ENCODE data around the gene EFTUD2. TPM values are rescaled to one million over a fixed set of nuclear protein-coding genes. Genes with fewer than 3 reads are reported as not detected.

Gene EFTUD2
- total and polyA plus RNA-seq, 2 donors (not counting 1 experiment from before 2014, with no cell fraction given), result 43.2 to 133 TPM

GRCh38 chr17:44844390-44844830 lies 54.8 kb downstream of the EFTUD2 start:
- Histone ChIP-seq H3K4me3 (ENCODE audit: control extremely low read depth in 1 of 5, extremely low read depth in 1 of 5, insufficient read depth in 1 of 5, low read depth in 2 of 5, low read length in 4 of 5) (no peak overlapping the region), H3K9me3 (ENCODE audit: control extremely low read depth in 1 of 3, control insufficient read depth in 2 of 3, insufficient read depth in 1 of 3, low read length in 2 of 3) (no peaks in the 10 kb centered on the region), H3K27me3 (replicated peaks in 1 of 4; ENCODE audit: control extremely low read depth in 1 of 4, control insufficient read depth in 3 of 4, insufficient read depth in 4 of 4, low read length in 3 of 4) (no peaks in the 10 kb centered on the region), H3K36me3 (replicated peaks in 1 of 2; ENCODE audit: control extremely low read depth in 1 of 2, control insufficient read depth in 1 of 2, extremely low read depth in 1 of 2, insufficient read depth in 2 of 2, low read length in 1 of 2) (no peaks in the 10 kb centered on the region), H3K27ac (ENCODE audit: low read length in 2 of 2) (no peak overlapping the region), H4K20me1 (ENCODE audit: control insufficient read depth, insufficient read depth, low read length, poor library complexity, severe bottlenecking) (no peaks in the 10 kb centered on the region), H2AFZ (ENCODE audit: insufficient read depth, low read depth, low read length, poor library complexity, severe bottlenecking) (no peak overlapping the region), H3K4me2 (replicated peaks; ENCODE audit: low read depth, low read length, poor library complexity, severe bottlenecking) (no peak overlapping the region), H3K9ac (ENCODE audit: low read length) (no peak overlapping the region), H3K4me1 (ENCODE audit: control insufficient read depth in 2 of 2, insufficient read depth in 2 of 2, low read length in 2 of 2) (no peaks in the 10 kb centered on the region), H3K79me2 (ENCODE audit: control insufficient read depth, insufficient read depth, low read length) (no peaks in the 10 kb centered on the region)
- Mint-ChIP-seq H3K9me3 (ENCODE audit: insufficient read depth) (no peaks in the 10 kb centered on the region), H3K27ac (no peak overlapping the region), H3K4me3 (no peak overlapping the region), H3K4me1 (no peaks in the 10 kb centered on the region), H3K27me3 (no peaks in the 10 kb centered on the region)
- intact Hi-C loops (cut with micrococcal nuclease), result no loop called here
- no peak for DNase-seq
- no peak for TF ChIP-seq CTCF (IDR thresholded peaks at IDR 0.05)
- WGBS (ENCODE audit: insufficient coverage), result 100% methylated on average over 1 of the region's 1 CpG
- CTCF ChIA-PET, result no interaction called here
- no peak for ATAC-seq (ENCODE audit: low read depth)
- POLR2A ChIA-PET, result no interaction called here

GRCh38 chr17:44842748-44843147 lies 56.5 kb downstream of the EFTUD2 start:
- DNase-seq, result no peak
- no peak overlapping the region for H2AFZ ChIP-seq (ENCODE audit: insufficient read depth, low read depth, low read length, poor library complexity, severe bottlenecking)
- no peaks in the 10 kb centered on the region for H3K4me1 ChIP-seq (ENCODE audit: control insufficient read depth in 2 of 2, insufficient read depth in 2 of 2, low read length in 2 of 2)
- ChIA-PET POLR2A (no interaction called here), CTCF (no interaction called here)
- H3K79me2 ChIP-seq (ENCODE audit: control insufficient read depth, insufficient read depth, low read length), result no peaks in the 10 kb centered on the region
- no peak overlapping the region for H3K4me3 ChIP-seq (ENCODE audit: control extremely low read depth in 1 of 5, extremely low read depth in 1 of 5, insufficient read depth in 1 of 5, low read depth in 2 of 5, low read length in 4 of 5)
- Mint-ChIP-seq H3K9me3 (ENCODE audit: insufficient read depth) (no peaks in the 10 kb centered on the region), H3K4me1 (no peaks in the 10 kb centered on the region), H3K4me3 (no peak overlapping the region), H3K27ac (no peak overlapping the region), H3K27me3 (no peaks in the 10 kb centered on the region)
- no peaks in the 10 kb centered on the region for H3K9me3 ChIP-seq (ENCODE audit: control extremely low read depth in 1 of 3, control insufficient read depth in 2 of 3, insufficient read depth in 1 of 3, low read length in 2 of 3)
- no peaks in the 10 kb centered on the region for H3K27me3 ChIP-seq (replicated peaks in 1 of 4; ENCODE audit: control extremely low read depth in 1 of 4, control insufficient read depth in 3 of 4, insufficient read depth in 4 of 4, low read length in 3 of 4)
- no peak for TF ChIP-seq CTCF (IDR thresholded peaks at IDR 0.05)
- no peak for TF ChIP-seq EZH2 (IDR thresholded peaks at IDR 0.05; ENCODE audit: borderline replicate concordance, insufficient read depth, low read depth, low read length, poor library complexity, severe bottlenecking)
- no peak overlapping the region for H3K4me2 ChIP-seq (replicated peaks; ENCODE audit: low read depth, low read length, poor library complexity, severe bottlenecking)
- intact Hi-C loops (cut with micrococcal nuclease), result no loop called here
- H3K27ac ChIP-seq (ENCODE audit: low read length in 2 of 2), result no peak overlapping the region
- H3K36me3 ChIP-seq (replicated peaks in 1 of 2; ENCODE audit: control extremely low read depth in 1 of 2, control insufficient read depth in 1 of 2, extremely low read depth in 1 of 2, insufficient read depth in 2 of 2, low read length in 1 of 2), result no peaks in the 10 kb centered on the region
- ATAC-seq (ENCODE audit: low read depth), result no peak
- no peak overlapping the region for H3K9ac ChIP-seq (ENCODE audit: low read length)
- 100% methylated on average over 2 of the region's 5 CpGs for whole genome bisulfite sequencing (ENCODE audit: insufficient coverage)
- H4K20me1 ChIP-seq (ENCODE audit: control insufficient read depth, insufficient read depth, low read length, poor library complexity, severe bottlenecking), result no peaks in the 10 kb centered on the region

All from B cell (primary cell).